ENCODE results near the gene ACTL7B.

DNA sequence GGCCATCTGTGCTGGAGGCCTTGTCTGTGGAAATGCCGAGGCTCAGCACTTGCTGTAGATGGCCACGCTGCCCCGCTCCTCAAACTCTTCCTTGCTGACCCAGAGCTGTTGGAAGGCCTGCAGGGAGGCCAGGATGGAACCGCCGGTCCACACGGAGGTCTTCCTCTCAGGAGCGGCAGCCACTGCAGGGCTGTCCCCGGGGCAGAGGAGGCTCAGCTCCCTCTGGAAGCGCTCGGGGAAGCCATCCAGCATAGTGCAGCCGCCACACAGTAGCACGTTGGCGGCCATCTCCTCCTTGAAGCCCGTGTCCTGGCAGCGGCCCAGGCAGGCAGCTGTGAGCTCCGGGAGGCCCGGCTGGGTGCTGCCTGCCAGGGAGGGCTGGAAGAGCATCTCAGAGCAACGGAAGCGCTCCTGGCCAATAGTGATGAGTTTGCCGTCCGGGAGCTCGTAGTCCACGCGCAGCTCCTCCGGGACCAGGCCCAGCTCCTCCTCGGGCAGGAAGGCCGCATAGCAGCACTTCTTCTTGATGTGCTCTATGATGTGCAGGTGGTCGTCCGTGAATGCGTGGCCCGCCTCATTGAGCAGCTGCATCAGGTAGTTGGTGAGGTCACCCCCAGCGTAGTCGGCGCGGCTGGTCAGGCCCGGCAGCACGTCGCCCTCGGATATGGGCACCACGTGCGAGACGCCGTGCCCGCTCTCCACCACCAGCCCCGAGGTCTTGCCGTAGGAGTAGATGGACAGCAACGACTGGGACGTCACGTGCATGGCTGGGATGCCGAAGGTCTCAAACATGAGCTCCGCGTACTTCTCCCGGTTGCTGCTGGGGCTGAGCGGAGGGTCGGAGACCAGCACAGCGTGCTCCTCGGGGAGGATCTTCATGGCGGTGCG, 901 bp downstream of the ACTL7B start:
- TF ChIP-seq, protein P1, sequence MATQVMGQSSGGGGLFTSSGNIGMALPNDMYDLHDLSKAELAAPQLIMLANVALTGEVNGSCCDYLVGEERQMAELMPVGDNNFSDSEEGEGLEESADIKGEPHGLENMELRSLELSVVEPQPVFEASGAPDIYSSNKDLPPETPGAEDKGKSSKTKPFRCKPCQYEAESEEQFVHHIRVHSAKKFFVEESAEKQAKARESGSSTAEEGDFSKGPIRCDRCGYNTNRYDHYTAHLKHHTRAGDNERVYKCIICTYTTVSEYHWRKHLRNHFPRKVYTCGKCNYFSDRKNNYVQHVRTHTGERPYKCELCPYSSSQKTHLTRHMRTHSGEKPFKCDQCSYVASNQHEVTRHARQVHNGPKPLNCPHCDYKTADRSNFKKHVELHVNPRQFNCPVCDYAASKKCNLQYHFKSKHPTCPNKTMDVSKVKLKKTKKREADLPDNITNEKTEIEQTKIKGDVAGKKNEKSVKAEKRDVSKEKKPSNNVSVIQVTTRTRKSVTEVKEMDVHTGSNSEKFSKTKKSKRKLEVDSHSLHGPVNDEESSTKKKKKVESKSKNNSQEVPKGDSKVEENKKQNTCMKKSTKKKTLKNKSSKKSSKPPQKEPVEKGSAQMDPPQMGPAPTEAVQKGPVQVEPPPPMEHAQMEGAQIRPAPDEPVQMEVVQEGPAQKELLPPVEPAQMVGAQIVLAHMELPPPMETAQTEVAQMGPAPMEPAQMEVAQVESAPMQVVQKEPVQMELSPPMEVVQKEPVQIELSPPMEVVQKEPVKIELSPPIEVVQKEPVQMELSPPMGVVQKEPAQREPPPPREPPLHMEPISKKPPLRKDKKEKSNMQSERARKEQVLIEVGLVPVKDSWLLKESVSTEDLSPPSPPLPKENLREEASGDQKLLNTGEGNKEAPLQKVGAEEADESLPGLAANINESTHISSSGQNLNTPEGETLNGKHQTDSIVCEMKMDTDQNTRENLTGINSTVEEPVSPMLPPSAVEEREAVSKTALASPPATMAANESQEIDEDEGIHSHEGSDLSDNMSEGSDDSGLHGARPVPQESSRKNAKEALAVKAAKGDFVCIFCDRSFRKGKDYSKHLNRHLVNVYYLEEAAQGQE (tag by site-specific recombination; IDR thresholded peaks at IDR 0.05): no peak
- TF ChIP-seq, protein P2, sequence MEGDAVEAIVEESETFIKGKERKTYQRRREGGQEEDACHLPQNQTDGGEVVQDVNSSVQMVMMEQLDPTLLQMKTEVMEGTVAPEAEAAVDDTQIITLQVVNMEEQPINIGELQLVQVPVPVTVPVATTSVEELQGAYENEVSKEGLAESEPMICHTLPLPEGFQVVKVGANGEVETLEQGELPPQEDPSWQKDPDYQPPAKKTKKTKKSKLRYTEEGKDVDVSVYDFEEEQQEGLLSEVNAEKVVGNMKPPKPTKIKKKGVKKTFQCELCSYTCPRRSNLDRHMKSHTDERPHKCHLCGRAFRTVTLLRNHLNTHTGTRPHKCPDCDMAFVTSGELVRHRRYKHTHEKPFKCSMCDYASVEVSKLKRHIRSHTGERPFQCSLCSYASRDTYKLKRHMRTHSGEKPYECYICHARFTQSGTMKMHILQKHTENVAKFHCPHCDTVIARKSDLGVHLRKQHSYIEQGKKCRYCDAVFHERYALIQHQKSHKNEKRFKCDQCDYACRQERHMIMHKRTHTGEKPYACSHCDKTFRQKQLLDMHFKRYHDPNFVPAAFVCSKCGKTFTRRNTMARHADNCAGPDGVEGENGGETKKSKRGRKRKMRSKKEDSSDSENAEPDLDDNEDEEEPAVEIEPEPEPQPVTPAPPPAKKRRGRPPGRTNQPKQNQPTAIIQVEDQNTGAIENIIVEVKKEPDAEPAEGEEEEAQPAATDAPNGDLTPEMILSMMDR (tag by site-specific recombination; IDR thresholded peaks at IDR 0.05): no peak
